GM12878 (cell line): ENCODE data around the gene NMNAT1. TPM values are rescaled to one million over a fixed set of nuclear protein-coding genes. Genes with fewer than 3 reads are reported as not detected.

Source experiments
- BHLHE40 ChIP-seq, 2 experiments: fragments of 450-650 bp in 1 of 2; IDR thresholded peaks; 2 replicates each; pipeline ENCODE4 v1.6.1; 2011 to 2017; ENCODE audit warnings: low read depth in 2 of 2, borderline replicate concordance in 1 of 2, improper control_type of control experiment in 1 of 2, low read length in 1 of 2, mild to moderate bottlenecking in 1 of 2
- CHD4 ChIP-seq: fragments of 200-600 bp; sonication (generic); IDR thresholded peaks from 2 replicates; pipeline ENCODE4 v1.6.1; 2016; ENCODE audit warnings: mild to moderate bottlenecking
- CREB1 ChIP-seq: IDR thresholded peaks from 2 replicates; pipeline ENCODE4 v1.6.1; 2012; ENCODE audit warnings: low read depth, mild to moderate bottlenecking, inconsistent platforms
- CREM ChIP-seq: IDR thresholded peaks from 2 replicates; pipeline ENCODE4 v1.6.1; 2014; ENCODE audit warnings: antibody characterized with exemption, low read depth
- ESRRA ChIP-seq: IDR thresholded peaks from 2 replicates; pipeline ENCODE4 v1.6.1; 2012; ENCODE audit warnings: mild to moderate bottlenecking, low read length, improper control_type of control experiment
- GABPA ChIP-seq: IDR thresholded peaks from 2 replicates; pipeline ENCODE4 v1.6.1; 2014; ENCODE audit warnings: antibody characterized with exemption, low read depth, mild to moderate bottlenecking, inconsistent platforms
- IKZF1 ChIP-seq: fragments of 450-650 bp; conservative IDR thresholded peaks from 2 replicates; pipeline ENCODE4 v1.6.1; 2017; ENCODE audit warnings: antibody characterized with exemption, mild to moderate bottlenecking
- JUNB ChIP-seq: IDR thresholded peaks from 2 replicates; pipeline ENCODE4 v1.6.1; 2016; ENCODE audit warnings: antibody characterized with exemption, mild to moderate bottlenecking
- KAT2A ChIP-seq: conservative IDR thresholded peaks from 2 replicates; pipeline ENCODE4 v1.6.1; 2011; ENCODE audit warnings: low read depth, low read length; ENCODE audit not compliant: control insufficient read depth
- KDM1A ChIP-seq: fragments of 200-600 bp; sonication (generic); IDR thresholded peaks from 2 replicates; pipeline ENCODE4 v1.6.1; 2016; ENCODE audit warnings: borderline replicate concordance
- MYC ChIP-seq: IDR thresholded peaks from 2 replicates; pipeline ENCODE4 v1.6.1; 2011; ENCODE audit warnings: mild to moderate bottlenecking, low read length, moderate library complexity, inconsistent platforms; ENCODE audit not compliant: insufficient read depth, insufficient replicate concordance, insufficient read length, severe bottlenecking
- RELA ChIP-seq: fragments of 450-650 bp; IDR thresholded peaks from 2 replicates; pipeline ENCODE4 v1.8.0; 2014; ENCODE audit warnings: borderline replicate concordance; ENCODE audit not compliant: partially characterized antibody
- RUNX3 ChIP-seq: IDR thresholded peaks from 2 replicates; pipeline ENCODE4 v1.6.1; 2012; ENCODE audit warnings: low read length, inconsistent platforms
- SUPT20H ChIP-seq: IDR thresholded peaks from 2 replicates; pipeline ENCODE4 v1.6.1; 2011; ENCODE audit warnings: low read depth, mild to moderate bottlenecking, low read length, moderate library complexity, borderline replicate concordance; ENCODE audit not compliant: control insufficient read depth
- TCF7 ChIP-seq: IDR thresholded peaks from 2 replicates; pipeline ENCODE4 v1.6.1; 2014; ENCODE audit warnings: antibody characterized with exemption, borderline replicate concordance
- WRNIP1 ChIP-seq: IDR thresholded peaks from 2 replicates; pipeline ENCODE4 v1.6.1; 2011; ENCODE audit warnings: low read depth, low read length, improper control_type of control experiment, borderline replicate concordance
- ZNF217 ChIP-seq: fragments of 450-650 bp; IDR thresholded peaks from 2 replicates; pipeline ENCODE4 v1.6.1; 2017; ENCODE audit warnings: antibody characterized with exemption, mild to moderate bottlenecking
- polyA plus RNA-seq, 11 experiments: library from polyadenylated mRNA; depleted of rRNA in 4 of 11; unstranded in 6 of 11; stranded (reverse) in 5 of 11; fragments of >200 nt; fragmentation: Nextera tagmentation in 4 of 11; fragmentation: Illumina TruSeq in 1 of 11; extraction: Ambion mirVana in 4 of 11; extraction: Trizol in 1 of 11; gene quantifications; 1 replicate in 1 of 11; 2 replicates in 10 of 11; pipeline versions ENCODE4 v1.2.1 to v1.2.3, GENCODE V29; 2011 to 2016; ENCODE audit warnings: inconsistent platforms in 2 of 11, missing spikeins in 2 of 11, low read depth in 1 of 11
- total RNA-seq, 4 experiments: library from RNA; depleted of rRNA in 3 of 4; stranded (reverse); fragments of >200 nt in 3 of 4; fragmentation: Illumina TruSeq in 1 of 4; extraction: Trizol in 1 of 4; gene quantifications; 2 replicates each; pipeline versions ENCODE4 v1.2.1 to v1.2.3, GENCODE V29; 2013 to 2021
- TF ChIP-seq, protein P1 (sequence below): IDR thresholded peaks from 2 replicates; pipeline ENCODE4 v1.6.1; 2012; ENCODE audit warnings: improper control_type of control experiment, low read depth, low read length; ENCODE audit not compliant: insufficient replicate concordance
- TF ChIP-seq, protein P2 (sequence below): fragments of 450-650 bp; IDR thresholded peaks from 2 replicates; pipeline ENCODE4 v1.6.1; 2017; ENCODE audit warnings: mild to moderate bottlenecking, low read depth, inconsistent platforms; ENCODE audit not compliant: poor library complexity, severe bottlenecking
- TF ChIP-seq, protein P3 (sequence below): IDR thresholded peaks from 2 replicates; pipeline ENCODE4 v1.6.1; 2012; ENCODE audit warnings: low read depth, low read length, improper control_type of control experiment

The NMNAT1 gene
- total and polyA plus RNA-seq, 10 of the 15 experiments (the other 5 are each of a cell fraction or from before 2014, with no cell fraction given), result 7.2 to 16.7 (median 11.7) TPM

DNA sequence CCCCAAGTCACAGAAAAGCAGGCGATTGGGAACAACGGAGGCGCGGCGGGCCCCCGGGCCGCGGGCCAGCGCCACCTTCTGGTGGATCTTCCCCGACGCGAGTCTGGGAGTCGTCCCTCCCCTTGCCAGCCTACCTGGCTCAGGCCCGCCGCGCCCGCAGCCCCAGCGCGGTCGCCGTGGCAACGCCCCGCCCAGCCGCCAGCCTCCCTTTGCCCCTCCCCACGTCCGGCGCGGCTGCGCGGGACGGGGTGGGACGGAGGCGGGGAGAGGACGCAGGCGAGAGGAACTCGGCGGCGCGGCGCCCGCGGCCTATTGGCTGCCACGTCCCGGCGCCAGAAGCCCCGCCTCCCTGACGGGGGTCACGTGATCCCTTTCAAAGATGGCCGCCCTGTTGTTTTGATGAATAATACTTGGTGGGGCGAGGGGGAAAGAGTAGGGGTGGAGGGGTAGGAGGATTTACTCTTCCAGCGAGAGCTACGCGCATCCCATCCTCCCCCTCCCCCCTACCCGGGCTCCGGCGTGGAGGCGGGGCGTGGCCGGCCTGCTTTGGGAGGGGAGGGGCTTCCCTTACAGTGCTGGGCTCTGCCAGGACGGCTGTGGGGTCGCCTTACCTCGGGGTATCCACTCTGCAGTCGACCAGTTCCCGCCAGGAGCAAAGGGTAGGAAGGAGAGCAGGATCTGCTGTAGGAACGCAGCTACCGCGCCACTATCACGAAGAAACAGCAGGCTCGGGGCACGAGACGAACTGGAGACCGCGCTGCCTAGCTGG is 89.5 kb downstream of the NMNAT1 start, which contains the start of gene UBE4B (continued):
- TF ChIP-seq, protein P1, sequence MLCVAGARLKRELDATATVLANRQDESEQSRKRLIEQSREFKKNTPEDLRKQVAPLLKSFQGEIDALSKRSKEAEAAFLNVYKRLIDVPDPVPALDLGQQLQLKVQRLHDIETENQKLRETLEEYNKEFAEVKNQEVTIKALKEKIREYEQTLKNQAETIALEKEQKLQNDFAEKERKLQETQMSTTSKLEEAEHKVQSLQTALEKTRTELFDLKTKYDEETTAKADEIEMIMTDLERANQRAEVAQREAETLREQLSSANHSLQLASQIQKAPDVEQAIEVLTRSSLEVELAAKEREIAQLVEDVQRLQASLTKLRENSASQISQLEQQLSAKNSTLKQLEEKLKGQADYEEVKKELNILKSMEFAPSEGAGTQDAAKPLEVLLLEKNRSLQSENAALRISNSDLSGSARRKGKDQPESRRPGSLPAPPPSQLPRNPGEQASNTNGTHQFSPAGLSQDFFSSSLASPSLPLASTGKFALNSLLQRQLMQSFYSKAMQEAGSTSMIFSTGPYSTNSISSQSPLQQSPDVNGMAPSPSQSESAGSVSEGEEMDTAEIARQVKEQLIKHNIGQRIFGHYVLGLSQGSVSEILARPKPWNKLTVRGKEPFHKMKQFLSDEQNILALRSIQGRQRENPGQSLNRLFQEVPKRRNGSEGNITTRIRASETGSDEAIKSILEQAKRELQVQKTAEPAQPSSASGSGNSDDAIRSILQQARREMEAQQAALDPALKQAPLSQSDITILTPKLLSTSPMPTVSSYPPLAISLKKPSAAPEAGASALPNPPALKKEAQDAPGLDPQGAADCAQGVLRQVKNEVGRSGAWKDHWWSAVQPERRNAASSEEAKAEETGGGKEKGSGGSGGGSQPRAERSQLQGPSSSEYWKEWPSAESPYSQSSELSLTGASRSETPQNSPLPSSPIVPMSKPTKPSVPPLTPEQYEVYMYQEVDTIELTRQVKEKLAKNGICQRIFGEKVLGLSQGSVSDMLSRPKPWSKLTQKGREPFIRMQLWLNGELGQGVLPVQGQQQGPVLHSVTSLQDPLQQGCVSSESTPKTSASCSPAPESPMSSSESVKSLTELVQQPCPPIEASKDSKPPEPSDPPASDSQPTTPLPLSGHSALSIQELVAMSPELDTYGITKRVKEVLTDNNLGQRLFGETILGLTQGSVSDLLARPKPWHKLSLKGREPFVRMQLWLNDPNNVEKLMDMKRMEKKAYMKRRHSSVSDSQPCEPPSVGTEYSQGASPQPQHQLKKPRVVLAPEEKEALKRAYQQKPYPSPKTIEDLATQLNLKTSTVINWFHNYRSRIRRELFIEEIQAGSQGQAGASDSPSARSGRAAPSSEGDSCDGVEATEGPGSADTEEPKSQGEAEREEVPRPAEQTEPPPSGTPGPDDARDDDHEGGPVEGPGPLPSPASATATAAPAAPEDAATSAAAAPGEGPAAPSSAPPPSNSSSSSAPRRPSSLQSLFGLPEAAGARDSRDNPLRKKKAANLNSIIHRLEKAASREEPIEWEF, result no peak
- TF ChIP-seq RELA (peak; percentile 72), KAT2A (no peak), CREB1 (peak; percentile 54; the same call in 1 of the 2 replicates), ESRRA (0 out of 2 replicates have a peak, but pooled peaks have one; percentile 21), IKZF1 (peak; percentile 86), SUPT20H (no peak), MYC (no peak), RUNX3 (no peak; the same call in 1 of the 2 replicates), KDM1A (no peak), TCF7 (no peak), WRNIP1 (no peak), JUNB (no peak), CREM (peak; percentile 32; the same call in 1 of the 2 replicates), CHD4 (no peak), GABPA (no peak), BHLHE40 (IDR thresholded peaks at IDR 0.05; ENCODE audit: borderline replicate concordance in 1 of 2, low read depth in 2 of 2, low read length in 1 of 2) (peak; percentile 85 to 97), ZNF217 (0 out of 2 replicates have a peak, but pooled peaks have one; percentile 32)
- TF ChIP-seq, protein P2, sequence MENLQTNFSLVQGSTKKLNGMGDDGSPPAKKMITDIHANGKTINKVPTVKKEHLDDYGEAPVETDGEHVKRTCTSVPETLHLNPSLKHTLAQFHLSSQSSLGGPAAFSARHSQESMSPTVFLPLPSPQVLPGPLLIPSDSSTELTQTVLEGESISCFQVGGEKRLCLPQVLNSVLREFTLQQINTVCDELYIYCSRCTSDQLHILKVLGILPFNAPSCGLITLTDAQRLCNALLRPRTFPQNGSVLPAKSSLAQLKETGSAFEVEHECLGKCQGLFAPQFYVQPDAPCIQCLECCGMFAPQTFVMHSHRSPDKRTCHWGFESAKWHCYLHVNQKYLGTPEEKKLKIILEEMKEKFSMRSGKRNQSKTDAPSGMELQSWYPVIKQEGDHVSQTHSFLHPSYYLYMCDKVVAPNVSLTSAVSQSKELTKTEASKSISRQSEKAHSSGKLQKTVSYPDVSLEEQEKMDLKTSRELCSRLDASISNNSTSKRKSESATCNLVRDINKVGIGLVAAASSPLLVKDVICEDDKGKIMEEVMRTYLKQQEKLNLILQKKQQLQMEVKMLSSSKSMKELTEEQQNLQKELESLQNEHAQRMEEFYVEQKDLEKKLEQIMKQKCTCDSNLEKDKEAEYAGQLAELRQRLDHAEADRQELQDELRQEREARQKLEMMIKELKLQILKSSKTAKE, result no peak
- TF ChIP-seq, protein P3, sequence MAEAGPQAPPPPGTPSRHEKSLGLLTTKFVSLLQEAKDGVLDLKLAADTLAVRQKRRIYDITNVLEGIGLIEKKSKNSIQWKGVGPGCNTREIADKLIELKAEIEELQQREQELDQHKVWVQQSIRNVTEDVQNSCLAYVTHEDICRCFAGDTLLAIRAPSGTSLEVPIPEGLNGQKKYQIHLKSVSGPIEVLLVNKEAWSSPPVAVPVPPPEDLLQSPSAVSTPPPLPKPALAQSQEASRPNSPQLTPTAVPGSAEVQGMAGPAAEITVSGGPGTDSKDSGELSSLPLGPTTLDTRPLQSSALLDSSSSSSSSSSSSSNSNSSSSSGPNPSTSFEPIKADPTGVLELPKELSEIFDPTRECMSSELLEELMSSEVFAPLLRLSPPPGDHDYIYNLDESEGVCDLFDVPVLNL, result no peak
